Fibroblast of mammary gland (primary cell): ENCODE results near the gene PDP2.
A peak's percentile ranks its signal among the peaks of the same experiment; 100 is the strongest.

Experiments
- DNase-seq: peaks from one replicate; pipeline ENCODE4 v3.0.0-alpha.2; 2010; ENCODE audit warnings: low read depth
- H3K4me3 ChIP-seq: 2 replicates; pipeline ENCODE4 v1.5.1; 2011; ENCODE audit warnings: low read depth, mild to moderate bottlenecking, low read length, moderate library complexity; ENCODE audit not compliant: control insufficient read depth
- CTCF ChIP-seq: conservative IDR thresholded peaks from 2 replicates; pipeline ENCODE4 v1.5.1; 2011; ENCODE audit warnings: low read depth, low read length, inconsistent platforms; ENCODE audit not compliant: control insufficient read depth, insufficient read depth

Gene PDP2

GRCh38 chr16:66935314-66936011 is 55.1 kb downstream of the PDP2 start, which contains the start of gene CES2:
Gene CES2, plus strand, starts transcription at chr16:66935516. Its CDS starts 120 bp downstream, at chr16:66935636.
- H3K4me3 ChIP-seq: peak within 1 kb of the TSS; percentile 96
- no peak for TF ChIP-seq CTCF
- peak; percentile 50 for DNase-seq

- no peak for DNase-seq
- no peak for TF ChIP-seq CTCF
- H3K4me3 ChIP-seq: no peak overlapping the region
Observed at GRCh38 chr16:66936462-66936861, 56.1 kb downstream of the PDP2 start.

GRCh38 chr16:66936889-66937554 is 56.7 kb downstream of the PDP2 start:
- no peak for TF ChIP-seq CTCF
- H3K4me3 ChIP-seq: no peak overlapping the region
- DNase-seq: no peak

- no peak overlapping the region for H3K4me3 ChIP-seq
- no peak for TF ChIP-seq CTCF
- no peak for DNase-seq
Observed at GRCh38 chr16:66937725-66938337, 57.5 kb downstream of the PDP2 start.

- no peak for DNase-seq
- no peak for TF ChIP-seq CTCF
- H3K4me3 ChIP-seq: no peak overlapping the region
Observed at GRCh38 chr16:66939366-66939765, 59.1 kb downstream of the PDP2 start.

- DNase-seq: no peak
- TF ChIP-seq CTCF: no peak
Observed at GRCh38 chr16:66940236-66940635, 59.9 kb downstream of the PDP2 start.

More at GRCh38 chr16:66940236-66940635, 59.9 kb downstream of the PDP2 start:
- H3K4me3 ChIP-seq: no peak overlapping the region
